GM21390 (cell line): Measurements from ENCODE around the gene TNFRSF19.

Experiments used
- ATAC-seq: cut with Tn5 transposase; IDR thresholded peaks from one replicate; pipeline ENCODE4 v1.9.1; 2021; ENCODE audit not compliant: unreplicated experiment

The TNFRSF19 gene

GRCh38 chr13:23627410-23627809, 57.2 kb downstream of the TNFRSF19 start:
- ATAC-seq, result no peak

- no peak for ATAC-seq
Observed at GRCh38 chr13:23628250-23628649, 58.0 kb downstream of the TNFRSF19 start.

- ATAC-seq, result no peak
Observed at GRCh38 chr13:23628765-23629565, 58.8 kb downstream of the TNFRSF19 start.

DNA sequence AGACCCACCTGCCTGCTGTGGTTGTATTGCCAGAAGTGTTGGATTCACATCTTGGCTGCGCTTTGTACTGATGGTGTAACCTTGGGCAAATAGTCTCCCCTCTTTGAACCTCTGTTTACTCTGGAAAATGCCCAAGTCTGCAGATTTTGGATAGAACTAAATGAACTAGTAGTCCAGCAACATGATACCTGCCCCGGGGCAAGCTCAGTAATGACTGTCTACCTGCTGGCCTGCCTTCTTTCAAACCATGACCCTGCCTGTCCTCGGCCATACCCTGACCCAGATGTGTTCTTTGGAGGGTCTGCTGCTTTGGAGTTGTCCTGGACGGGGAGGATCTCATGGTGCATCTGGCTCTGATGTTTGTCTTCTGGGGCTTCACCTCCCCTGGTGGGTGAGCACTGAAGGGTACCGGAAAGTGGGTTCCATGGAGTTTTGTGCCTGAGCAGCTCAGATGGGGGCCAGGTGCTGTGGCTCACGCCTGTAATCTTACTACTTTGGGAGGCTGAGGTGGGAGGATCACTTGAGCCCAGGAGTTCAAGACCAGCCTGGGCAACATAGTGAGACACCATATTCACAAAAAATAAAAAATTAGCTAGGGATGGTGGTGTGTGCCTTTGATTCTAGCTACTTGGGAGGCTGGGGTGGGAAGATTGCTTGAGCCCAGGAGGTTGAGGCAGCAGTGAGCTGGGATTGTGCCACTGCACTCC, 59.5 kb downstream of the TNFRSF19 start:
- ATAC-seq, result no peak

- ATAC-seq, result no peak
Observed at GRCh38 chr13:23630349-23631093, 60.3 kb downstream of the TNFRSF19 start.

GRCh38 chr13:23631311-23632047, 61.3 kb downstream of the TNFRSF19 start:
- ATAC-seq, result no peak

DNA sequence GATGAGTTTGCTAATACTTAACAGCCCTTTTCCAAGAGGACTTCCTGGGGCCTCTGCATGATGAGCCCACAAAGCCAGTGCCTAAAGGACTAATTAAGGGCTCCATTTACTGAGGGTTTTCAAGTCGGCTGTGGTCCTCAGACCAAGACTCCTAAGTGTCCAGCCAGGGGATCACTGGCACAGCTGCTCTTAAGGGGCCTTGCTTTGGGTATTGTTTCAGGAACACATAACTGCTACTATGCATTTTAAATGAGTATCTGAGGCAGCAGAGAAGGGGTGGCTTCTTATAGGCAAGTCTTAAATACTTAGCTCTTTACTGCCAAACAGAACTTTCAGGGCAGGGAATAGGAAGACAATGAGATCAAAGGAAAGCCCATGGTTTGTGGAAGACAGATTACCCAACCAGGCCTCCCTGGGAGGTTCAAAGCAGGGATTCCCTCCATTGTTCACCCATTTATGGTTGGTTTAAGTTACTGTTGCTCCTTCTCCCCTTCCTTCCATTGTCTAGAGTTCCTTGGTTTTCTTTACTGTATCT, 61.9 kb downstream of the TNFRSF19 start:
- no peak for ATAC-seq

DNA sequence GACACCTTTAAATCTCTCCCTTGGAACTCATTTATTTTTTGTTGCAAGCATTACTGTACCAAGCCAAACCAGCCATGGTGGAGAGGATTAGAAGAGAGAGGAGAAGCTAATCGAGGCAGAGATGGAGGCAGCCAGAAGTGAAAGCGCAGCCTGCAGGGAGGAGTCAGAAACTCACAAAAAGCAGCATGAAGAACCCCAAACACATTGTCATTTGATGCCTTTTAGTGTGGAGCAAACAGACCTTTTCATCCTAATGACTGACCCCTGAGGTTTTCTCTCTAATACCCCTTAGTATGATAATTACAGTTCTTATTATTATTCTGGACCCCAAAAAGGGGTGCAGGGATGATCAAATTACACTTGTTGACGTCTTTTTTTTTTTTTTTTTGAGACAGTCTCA, 62.5 kb downstream of the TNFRSF19 start:
- no peak for ATAC-seq

DNA sequence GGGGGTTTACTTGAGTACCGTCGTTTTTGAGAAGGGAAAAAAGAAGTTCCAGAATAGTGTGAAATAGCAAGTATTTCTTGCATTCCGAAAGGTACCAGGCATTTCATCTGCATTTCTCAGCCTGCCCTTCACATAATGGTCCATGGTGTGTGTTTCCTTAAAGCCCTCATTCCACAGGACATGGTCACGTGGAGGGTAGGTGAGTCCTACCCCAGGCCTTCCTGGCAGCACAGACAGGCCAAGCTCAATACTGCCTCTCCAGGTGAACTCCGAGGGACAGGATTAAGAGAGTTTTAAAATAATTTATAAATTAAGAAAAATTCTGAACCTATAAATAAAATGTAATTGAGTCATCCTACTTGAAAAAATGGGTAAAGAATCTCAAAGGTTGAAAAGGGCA, 64.7 kb downstream of the TNFRSF19 start:
- no peak for ATAC-seq

DNA sequence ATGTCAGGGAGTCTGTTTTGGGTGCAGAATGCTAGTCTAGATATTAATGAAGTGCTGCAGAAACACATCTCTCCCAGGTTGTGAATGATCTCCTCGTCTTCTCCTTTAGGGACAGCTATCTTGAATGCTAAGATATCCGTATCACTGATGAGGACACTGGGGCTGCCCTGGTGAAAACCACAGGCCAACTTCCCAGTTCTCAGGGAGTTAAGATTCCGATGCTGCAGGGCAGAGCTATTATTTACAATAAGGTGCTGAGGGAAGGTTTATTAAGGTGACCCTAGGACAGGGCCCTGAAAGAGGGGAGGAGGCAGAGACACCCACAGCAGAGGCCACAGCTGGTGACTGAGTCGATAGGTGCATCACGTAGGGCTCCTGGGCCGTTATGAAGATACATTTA, 66.1 kb downstream of the TNFRSF19 start:
- ATAC-seq, result no peak

- no peak for ATAC-seq
Observed at GRCh38 chr13:23637829-23638228, 67.6 kb downstream of the TNFRSF19 start.

GRCh38 chr13:23639674-23640073, 69.5 kb downstream of the TNFRSF19 start:
- ATAC-seq, result no peak

GRCh38 chr13:23642110-23642509, 71.9 kb downstream of the TNFRSF19 start:
- no peak for ATAC-seq

DNA sequence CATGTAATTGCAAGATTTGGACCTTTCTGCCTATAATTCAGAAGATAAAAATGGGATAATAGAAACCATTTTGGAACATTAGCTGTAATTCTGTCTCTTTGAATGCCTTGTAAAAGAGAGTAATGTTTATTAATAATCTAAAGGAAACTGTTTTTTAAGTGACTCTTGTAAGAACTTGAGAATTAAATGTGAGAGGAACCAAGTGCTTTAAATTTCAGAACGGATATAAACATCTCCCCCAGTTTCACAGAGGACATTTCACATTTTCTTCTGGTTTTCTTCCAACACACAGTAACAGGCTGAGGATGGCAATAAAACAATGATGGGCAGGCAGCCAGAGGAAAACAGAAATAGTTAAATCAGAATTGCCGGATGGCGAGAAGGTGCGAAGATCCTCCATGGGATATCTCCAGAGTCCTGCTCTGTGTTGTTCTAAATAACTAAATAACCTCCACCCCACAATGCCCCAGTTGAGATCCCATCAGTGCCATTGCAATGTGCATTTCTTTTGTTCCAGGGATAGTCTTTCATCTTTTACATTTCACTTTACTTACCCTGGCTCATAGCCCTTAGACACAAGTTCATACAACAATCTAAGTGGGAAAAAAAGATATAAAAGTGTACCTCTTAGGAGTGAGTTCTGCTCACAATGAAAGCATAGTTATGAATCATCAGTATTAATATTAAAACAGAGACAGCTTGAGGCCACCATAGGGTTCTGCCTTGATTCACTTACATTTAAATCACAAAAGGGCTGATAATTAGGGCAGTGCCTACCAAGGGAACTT, 73.3 kb downstream of the TNFRSF19 start:
- ATAC-seq, result no peak

GRCh38 chr13:23644126-23644419, 73.9 kb downstream of the TNFRSF19 start:
- no peak for ATAC-seq

- no peak for ATAC-seq
Observed at GRCh38 chr13:23644527-23645138, 74.4 kb downstream of the TNFRSF19 start.

DNA sequence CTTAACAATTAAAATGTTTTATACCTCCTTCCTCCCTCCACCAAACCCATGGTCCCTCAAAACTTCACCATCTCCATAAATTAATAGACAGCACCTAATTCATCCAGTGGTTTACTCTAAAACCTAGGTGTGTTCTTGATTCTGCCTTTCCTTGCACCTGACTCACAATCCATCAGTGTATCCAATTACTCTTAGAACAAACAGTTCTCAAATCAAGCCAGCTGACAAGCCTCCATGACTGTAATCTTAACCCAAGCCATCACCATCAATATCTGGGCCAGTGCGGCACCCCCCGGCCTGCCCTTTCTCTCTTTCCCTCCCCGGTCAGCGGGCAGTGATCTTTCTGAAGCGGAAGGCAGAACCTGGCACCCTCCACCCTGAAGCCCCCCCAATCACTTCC, 75.6 kb downstream of the TNFRSF19 start:
- no peak for ATAC-seq

GRCh38 chr13:23651439-23651838, 81.2 kb downstream of the TNFRSF19 start:
- no peak for ATAC-seq

DNA sequence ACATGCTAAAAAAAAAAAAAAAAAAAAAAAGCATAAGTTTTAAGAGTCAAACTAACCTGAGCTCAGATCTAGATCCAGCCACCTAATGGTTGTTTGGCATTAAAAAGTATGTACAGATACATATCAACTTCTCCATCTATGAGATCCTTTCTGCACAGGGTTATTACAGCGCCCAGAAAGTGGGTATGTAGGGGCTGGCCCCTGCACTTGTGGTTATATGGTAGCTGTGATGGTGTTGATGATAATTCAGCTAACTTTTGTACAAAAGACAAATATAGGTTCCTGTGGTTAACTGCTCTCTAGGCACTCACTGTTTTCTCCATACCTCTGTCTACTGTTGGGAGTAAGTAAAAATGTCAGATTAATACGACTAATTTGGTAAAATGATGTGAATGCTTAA, 81.7 kb downstream of the TNFRSF19 start:
- no peak for ATAC-seq
